Kidney epithelial cell (primary cell): ENCODE measurements around the gene CCNT1. TPM values are rescaled to one million over a fixed set of nuclear protein-coding genes. Genes with fewer than 3 reads are reported as not detected.

ENCODE experiments used
- DNase-seq: peaks from one replicate; pipeline ENCODE4 v3.0.0-alpha.2; 2010; ENCODE audit warnings: low read depth
- H3K27me3 ChIP-seq: 2 replicates; pipeline ENCODE4 v1.6.0; 2011; ENCODE audit warnings: low read length; ENCODE audit not compliant: control insufficient read depth, insufficient read depth
- H3K36me3 ChIP-seq: 2 replicates; pipeline ENCODE4 v1.5.1; 2011; ENCODE audit warnings: low read length; ENCODE audit not compliant: control insufficient read depth, insufficient read depth
- H3K4me3 ChIP-seq: 2 replicates; pipeline ENCODE4 v1.5.1; 2011; ENCODE audit warnings: low read depth, mild to moderate bottlenecking, control low read depth, low read length
- CTCF ChIP-seq: IDR thresholded peaks from 2 replicates; pipeline ENCODE4 v1.5.1; 2011; ENCODE audit warnings: mild to moderate bottlenecking, moderate library complexity, low read length, control low read depth, inconsistent platforms; ENCODE audit not compliant: insufficient read depth, poor library complexity, severe bottlenecking
- total RNA-seq: library from RNA; depleted of rRNA; stranded (reverse); fragments of >200 nt; gene quantifications from 2 replicates; pipeline ENCODE4 v1.2.3, GENCODE V29; 2015

Gene CCNT1
- total RNA-seq, 1 donor from 2014 or later: 29.5 TPM

GRCh38 chr12:48690436-48690835, 26.1 kb downstream of the CCNT1 start:
- Histone ChIP-seq H3K36me3 (peaks cover 1% of the 10 kb centered on the region), H3K27me3 (no peaks in the 10 kb centered on the region), H3K4me3 (no peak overlapping the region)
- no peak for TF ChIP-seq CTCF
- DNase-seq: no peak

- peaks cover 1% of the 10 kb centered on the region for H3K36me3 ChIP-seq
- no peak for TF ChIP-seq CTCF
- no peak for DNase-seq
Measured at GRCh38 chr12:48688836-48689235, 27.7 kb downstream of the CCNT1 start.

GRCh38 chr12:48687592-48687991, 28.9 kb downstream of the CCNT1 start:
- no peak for TF ChIP-seq CTCF
- no peak for DNase-seq
- Histone ChIP-seq H3K4me3 (no peak overlapping the region), H3K27me3 (no peaks in the 10 kb centered on the region), H3K36me3 (no peaks in the 10 kb centered on the region)

More at GRCh38 chr12:48688836-48689235, 27.7 kb downstream of the CCNT1 start:
- H3K4me3 ChIP-seq: no peak overlapping the region
- H3K27me3 ChIP-seq: no peaks in the 10 kb centered on the region

- Histone ChIP-seq H3K27me3 (no peaks in the 10 kb centered on the region), H3K36me3 (no peaks in the 10 kb centered on the region), H3K4me3 (no peak overlapping the region)
- no peak for TF ChIP-seq CTCF
- DNase-seq: no peak
Measured at GRCh38 chr12:48686615-48687334, 29.7 kb downstream of the CCNT1 start.

GRCh38 chr12:48686037-48686595, 30.4 kb downstream of the CCNT1 start:
- H3K4me3 ChIP-seq: no peak overlapping the region
- no peaks in the 10 kb centered on the region for H3K36me3 ChIP-seq
- DNase-seq: no peak
- no peak for TF ChIP-seq CTCF
- no peaks in the 10 kb centered on the region for H3K27me3 ChIP-seq
